Activated T-cell treated with anti-CD3 and anti-CD28 coated beads, Interleukin-2, amount 50 U/mL, for 72 hours (primary cell): ENCODE results near the gene ART3. TPM values are rescaled to one million over a fixed set of nuclear protein-coding genes. Genes with fewer than 3 reads are reported as not detected.
A peak's percentile ranks its signal among the peaks of the same experiment; 100 is the strongest.

Source experiments
- ATAC-seq, 2 donors: fragments of 150-1000 bp; cut with Tn5 transposase; replicated peaks in 1 of 2; 2 replicates each; pipeline ENCODE4 v1.10.0; 2021; ENCODE audit warnings: moderate library complexity in 2 of 2, mild to moderate bottlenecking in 1 of 2
- DNase-seq, 2 donors: peaks; one replicate each; pipeline ENCODE4 v3.0.0; 2021 to 2022; ENCODE audit warnings: mixed read lengths in 1 of 2
- H3K27ac Mint-ChIP-seq: one replicate; pipeline ENCODE4 v1.8.0; 2022; ENCODE audit warnings: mild to moderate bottlenecking, moderate library complexity, mixed read lengths
- H3K27me3 Mint-ChIP-seq: one replicate; pipeline ENCODE4 v1.8.0; 2022; ENCODE audit warnings: low read depth, mixed read lengths
- H3K36me3 Mint-ChIP-seq, 2 donors: one replicate each; pipeline ENCODE4 v1.8.0; 2022; ENCODE audit warnings: mixed read lengths in 2 of 2, mild to moderate bottlenecking in 1 of 2; ENCODE audit not compliant: insufficient read depth in 2 of 2
- H3K4me1 Mint-ChIP-seq: one replicate; pipeline ENCODE4 v1.8.0; 2022; ENCODE audit warnings: low read depth, mixed read lengths
- H3K4me3 Mint-ChIP-seq, 2 donors: one replicate each; pipeline ENCODE4 v1.8.0; 2022; ENCODE audit warnings: mild to moderate bottlenecking in 2 of 2, mixed read lengths in 2 of 2, moderate library complexity in 2 of 2
- H3K9me3 Mint-ChIP-seq, 2 donors: one replicate each; pipeline ENCODE4 v1.8.0; 2022; ENCODE audit warnings: mixed read lengths in 2 of 2
- total RNA-seq, 2 donors: library from RNA; stranded (reverse); gene quantifications; one replicate each; pipeline ENCODE4 v1.2.3, GENCODE V29; 2022

ART3 gene
- total RNA-seq, 2 donors from 2014 or later, result not detected

GRCh38 chr4:76084542-76084941 is 10.0 kb downstream of the ART3 start:
- H3K4me3 Mint-ChIP-seq, result no peak overlapping the region
- H3K36me3 Mint-ChIP-seq, result no peaks in the 10 kb centered on the region

GRCh38 chr4:76087007-76087769 is 12.7 kb downstream of the ART3 start:
- Mint-ChIP-seq H3K27me3 (peaks cover 34% of the 10 kb centered on the region), H3K27ac (no peak overlapping the region), H3K4me1 (no peaks in the 10 kb centered on the region), H3K9me3 (no peaks in the 10 kb centered on the region), H3K36me3 (no peaks in the 10 kb centered on the region), H3K4me3 (no peak overlapping the region)
- DNase-seq (peak; percentile 3 to 8), ATAC-seq (peak; percentile 42 to 43)

More at GRCh38 chr4:76084542-76084941, 10.0 kb downstream of the ART3 start:
- DNase-seq, result no peak
- Mint-ChIP-seq H3K9me3 (no peaks in the 10 kb centered on the region), H3K4me1 (no peaks in the 10 kb centered on the region), H3K27ac (no peak overlapping the region), H3K27me3 (peaks cover 41% of the 10 kb centered on the region)
- no peak for ATAC-seq

DNA sequence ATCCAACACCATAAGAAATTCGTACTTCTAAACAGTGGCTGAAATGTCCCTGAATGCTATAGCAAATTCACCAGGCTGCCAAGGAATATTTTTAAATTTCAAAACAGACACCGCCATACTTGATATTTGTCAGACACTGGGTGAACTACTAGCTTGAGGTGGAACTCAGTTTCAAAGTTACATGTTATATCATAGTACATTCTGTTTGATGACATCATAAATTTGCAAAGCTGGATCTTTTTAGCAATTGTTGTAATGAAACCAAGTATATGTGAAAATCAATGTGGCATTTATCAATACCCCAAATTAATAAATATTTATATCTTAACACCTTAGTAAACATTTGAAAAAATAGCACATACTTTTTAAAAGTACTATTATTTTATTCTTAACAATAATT is 14.2 kb downstream of the ART3 start:
- Mint-ChIP-seq H3K4me1 (no peaks in the 10 kb centered on the region), H3K4me3 (no peak overlapping the region), H3K27me3 (peaks cover 27% of the 10 kb centered on the region), H3K36me3 (no peaks in the 10 kb centered on the region), H3K27ac (no peak overlapping the region), H3K9me3 (no peaks in the 10 kb centered on the region)
- no peak for ATAC-seq
- DNase-seq, result no peak

GRCh38 chr4:76090241-76090691 is 15.8 kb downstream of the ART3 start:
- no peaks in the 10 kb centered on the region for H3K36me3 Mint-ChIP-seq
- H3K27me3 Mint-ChIP-seq, result peaks cover 18% of the 10 kb centered on the region
- no peaks in the 10 kb centered on the region for H3K4me1 Mint-ChIP-seq
- H3K9me3 Mint-ChIP-seq, result no peaks in the 10 kb centered on the region
- no peak overlapping the region for H3K27ac Mint-ChIP-seq
- peak in 1 of 2 donors; percentile 49 for ATAC-seq
- H3K4me3 Mint-ChIP-seq, result no peak overlapping the region
- DNase-seq, result no peak

GRCh38 chr4:76091052-76091451 is 16.5 kb downstream of the ART3 start:
- Mint-ChIP-seq H3K27me3 (peaks cover 14% of the 10 kb centered on the region), H3K9me3 (no peaks in the 10 kb centered on the region), H3K4me1 (no peaks in the 10 kb centered on the region)

GRCh38 chr4:76095568-76095967 is 21.1 kb downstream of the ART3 start:
- Mint-ChIP-seq H3K27me3 (no peaks in the 10 kb centered on the region), H3K27ac (no peak overlapping the region), H3K9me3 (no peaks in the 10 kb centered on the region), H3K4me1 (no peaks in the 10 kb centered on the region), H3K36me3 (no peaks in the 10 kb centered on the region), H3K4me3 (no peak overlapping the region)
- DNase-seq (no peak), ATAC-seq (no peak)

More at GRCh38 chr4:76091052-76091451, 16.5 kb downstream of the ART3 start:
- Mint-ChIP-seq H3K4me3 (no peak overlapping the region), H3K36me3 (no peaks in the 10 kb centered on the region), H3K27ac (no peak overlapping the region)
- ATAC-seq (no peak), DNase-seq (no peak)

DNA sequence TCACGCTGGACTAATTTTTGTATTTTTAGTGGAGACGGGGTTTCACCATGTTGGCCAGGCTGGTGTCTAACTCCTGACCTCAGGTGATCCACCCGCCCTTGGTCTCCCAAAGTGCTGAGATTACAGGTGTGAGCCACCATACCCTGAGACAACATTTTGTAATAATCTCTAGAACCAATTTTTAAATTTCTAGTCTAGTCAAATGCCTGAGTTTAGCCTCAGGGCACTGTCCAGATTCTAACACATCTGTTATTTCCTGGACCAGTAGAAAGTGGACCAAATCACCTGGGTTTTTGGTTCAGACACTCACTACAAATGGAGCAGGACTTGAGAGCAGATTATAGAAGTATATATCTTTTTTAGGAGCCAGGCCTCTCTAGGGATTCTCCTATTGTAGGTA is 21.6 kb downstream of the ART3 start:
- H3K27me3 Mint-ChIP-seq, result no peaks in the 10 kb centered on the region
- H3K36me3 Mint-ChIP-seq, result no peaks in the 10 kb centered on the region
- ATAC-seq (no peak), DNase-seq (no peak)
- no peaks in the 10 kb centered on the region for H3K4me1 Mint-ChIP-seq
- H3K27ac Mint-ChIP-seq, result no peak overlapping the region
- no peaks in the 10 kb centered on the region for H3K9me3 Mint-ChIP-seq
- H3K4me3 Mint-ChIP-seq, result no peak overlapping the region

GRCh38 chr4:76105652-76106051 is 31.1 kb downstream of the ART3 start:
- H3K4me3 Mint-ChIP-seq, result no peak overlapping the region
- H3K27ac Mint-ChIP-seq, result no peak overlapping the region
- H3K9me3 Mint-ChIP-seq, result no peaks in the 10 kb centered on the region
- peaks cover 6% of the 10 kb centered on the region for H3K27me3 Mint-ChIP-seq
- no peaks in the 10 kb centered on the region for H3K4me1 Mint-ChIP-seq
- H3K36me3 Mint-ChIP-seq, result no peaks in the 10 kb centered on the region
- no peak for ATAC-seq
- no peak for DNase-seq

- H3K36me3 Mint-ChIP-seq, result no peaks in the 10 kb centered on the region
- H3K4me3 Mint-ChIP-seq, result no peak overlapping the region
- no peak overlapping the region for H3K27ac Mint-ChIP-seq
- H3K4me1 Mint-ChIP-seq, result no peaks in the 10 kb centered on the region
- no peak for DNase-seq
- H3K9me3 Mint-ChIP-seq, result no peaks in the 10 kb centered on the region
- peaks cover 6% of the 10 kb centered on the region for H3K27me3 Mint-ChIP-seq
- no peak for ATAC-seq
Observed at GRCh38 chr4:76106442-76106841, 31.9 kb downstream of the ART3 start.

DNA sequence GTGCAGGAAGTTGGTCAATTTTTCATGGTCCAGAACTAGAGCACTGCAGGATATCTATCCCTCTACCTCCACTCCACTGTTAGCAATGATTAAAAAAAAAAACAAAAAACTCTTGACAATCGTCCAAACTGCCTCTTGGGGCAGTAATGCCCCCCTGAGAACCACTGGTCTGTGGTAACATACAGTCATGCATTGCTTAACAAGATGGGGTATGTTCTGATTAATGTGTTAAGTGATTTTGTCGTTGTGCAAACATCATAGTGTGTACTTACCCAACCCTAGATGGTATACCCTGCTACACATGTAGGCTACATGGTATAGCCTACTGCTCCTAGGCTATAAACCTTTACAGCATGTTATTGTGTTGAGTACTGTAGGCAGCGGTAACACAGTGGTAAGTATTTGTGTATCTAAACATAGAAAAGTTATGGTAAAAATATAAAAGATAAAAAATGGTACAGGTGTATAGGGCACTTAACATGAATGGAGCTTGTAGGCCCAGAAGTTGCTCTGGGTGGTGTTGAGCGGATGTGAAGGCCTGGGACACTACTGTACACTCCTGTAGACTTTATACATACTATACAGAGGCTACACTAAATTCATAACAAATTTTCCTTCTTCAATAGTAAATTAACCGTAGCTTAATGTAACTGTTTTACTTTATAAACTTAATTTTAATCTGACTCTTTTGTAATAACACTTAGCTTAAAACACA is 34.1 kb downstream of the ART3 start:
- Mint-ChIP-seq H3K4me1 (no peaks in the 10 kb centered on the region), H3K36me3 (peaks cover 0 to 8% of the 10 kb centered on the region in 2 donors), H3K9me3 (no peaks in the 10 kb centered on the region), H3K4me3 (no peak overlapping the region), H3K27ac (no peak overlapping the region), H3K27me3 (no peaks in the 10 kb centered on the region)
- no peak for DNase-seq
- peak; percentile 24 to 42 for ATAC-seq

GRCh38 chr4:76116821-76117220 is 42.3 kb downstream of the ART3 start:
- no peaks in the 10 kb centered on the region for H3K27me3 Mint-ChIP-seq
- ATAC-seq, result no peak
- DNase-seq, result no peak
- no peaks in the 10 kb centered on the region for H3K4me1 Mint-ChIP-seq
- peaks cover 12 to 36% of the 10 kb centered on the region in 2 donors for H3K36me3 Mint-ChIP-seq
- no peak overlapping the region for H3K27ac Mint-ChIP-seq
- H3K9me3 Mint-ChIP-seq, result no peaks in the 10 kb centered on the region
- H3K4me3 Mint-ChIP-seq, result no peak overlapping the region

GRCh38 chr4:76117536-76117935 is 43.0 kb downstream of the ART3 start:
- peaks cover 14 to 42% of the 10 kb centered on the region in 2 donors for H3K36me3 Mint-ChIP-seq
- H3K9me3 Mint-ChIP-seq, result no peaks in the 10 kb centered on the region
- H3K4me3 Mint-ChIP-seq, result no peak overlapping the region
- H3K27ac Mint-ChIP-seq, result peak overlapping the region; percentile 55
- no peaks in the 10 kb centered on the region for H3K27me3 Mint-ChIP-seq
- DNase-seq (no peak), ATAC-seq (peak in 1 of 2 donors; percentile 49)
- H3K4me1 Mint-ChIP-seq, result no peaks in the 10 kb centered on the region

DNA sequence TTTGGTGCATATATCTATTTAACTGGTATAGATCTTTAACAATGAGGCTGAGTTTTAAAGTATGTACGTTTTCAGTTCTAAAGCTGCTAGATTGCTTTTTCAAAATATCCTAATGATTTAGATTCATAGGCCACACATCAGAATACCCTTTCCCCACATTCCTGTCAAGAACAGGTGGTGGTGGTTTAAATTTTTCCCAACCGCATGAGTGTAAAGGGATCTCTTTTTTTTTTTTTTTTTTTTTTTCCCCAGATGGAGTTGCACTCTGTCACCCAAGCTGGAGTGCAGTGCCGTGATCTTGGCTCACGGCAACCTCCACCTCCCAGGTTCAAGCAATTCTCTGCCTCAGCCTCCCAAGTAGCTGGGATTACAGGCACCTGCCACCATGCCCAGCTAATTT is 45.7 kb downstream of the ART3 start:
- no peaks in the 10 kb centered on the region for H3K27me3 Mint-ChIP-seq
- H3K9me3 Mint-ChIP-seq, result no peaks in the 10 kb centered on the region
- H3K4me3 Mint-ChIP-seq, result no peak overlapping the region
- no peaks in the 10 kb centered on the region for H3K4me1 Mint-ChIP-seq
- H3K27ac Mint-ChIP-seq, result no peak overlapping the region
- DNase-seq (no peak), ATAC-seq (no peak)
- H3K36me3 Mint-ChIP-seq, result peaks cover 14 to 47% of the 10 kb centered on the region in 2 donors
